Effector memory CD8-positive, alpha-beta T cell (primary cell): ENCODE results near the gene TCF15.
A peak's percentile ranks its signal among the peaks of the same experiment; 100 is the strongest.

Source experiments
- ATAC-seq: fragments of 150-1000 bp; cut with Tn5 transposase; replicated peaks from 2 replicates; pipeline ENCODE4 v1.10.0; 2021; ENCODE audit warnings: mild to moderate bottlenecking, moderate library complexity
- DNase-seq, 3 experiments: peaks; one replicate each; pipeline ENCODE4 v3.0.0; 2021
- H3K27ac Mint-ChIP-seq, 2 donors: one replicate each; pipeline ENCODE4 v1.8.0; 2022; ENCODE audit warnings: mild to moderate bottlenecking in 2 of 2, mixed read lengths in 2 of 2, moderate library complexity in 2 of 2
- H3K27me3 Mint-ChIP-seq, 2 donors: one replicate each; pipeline ENCODE4 v1.8.0; 2022; ENCODE audit warnings: mixed read lengths in 2 of 2
- H3K36me3 Mint-ChIP-seq: one replicate; pipeline ENCODE4 v1.8.0; 2022; ENCODE audit warnings: mild to moderate bottlenecking, moderate library complexity, mixed read lengths; ENCODE audit not compliant: insufficient read depth
- H3K4me1 Mint-ChIP-seq, 2 donors: one replicate each; pipeline ENCODE4 v1.8.0; 2022; ENCODE audit warnings: low read depth in 2 of 2, mixed read lengths in 2 of 2
- H3K4me3 Mint-ChIP-seq, 2 donors: one replicate each; pipeline ENCODE4 v1.8.0; 2022; ENCODE audit warnings: mild to moderate bottlenecking in 2 of 2, mixed read lengths in 2 of 2, moderate library complexity in 2 of 2
- H3K9me3 Mint-ChIP-seq, 2 donors: one replicate each; pipeline ENCODE4 v1.8.0; 2022; ENCODE audit warnings: mixed read lengths in 2 of 2

Gene TCF15

GRCh38 chr20:574297-574942 is 35.7 kb downstream of the TCF15 start:
- Mint-ChIP-seq H3K27ac (no peak overlapping the region), H3K9me3 (no peaks in the 10 kb centered on the region), H3K4me3 (no peak overlapping the region), H3K27me3 (peaks cover 50 to 58% of the 10 kb centered on the region in 2 donors), H3K4me1 (no peaks in the 10 kb centered on the region), H3K36me3 (no peaks in the 10 kb centered on the region)
- DNase-seq, result no peak
- no peak for ATAC-seq

GRCh38 chr20:573414-574296 is 36.5 kb downstream of the TCF15 start:
- H3K36me3 Mint-ChIP-seq, result no peaks in the 10 kb centered on the region
- no peak overlapping the region for H3K27ac Mint-ChIP-seq
- no peaks in the 10 kb centered on the region for H3K4me1 Mint-ChIP-seq
- ATAC-seq (no peak), DNase-seq (no peak)
- H3K4me3 Mint-ChIP-seq, result no peak overlapping the region
- peaks cover 54 to 65% of the 10 kb centered on the region in 2 donors for H3K27me3 Mint-ChIP-seq
- H3K9me3 Mint-ChIP-seq, result no peaks in the 10 kb centered on the region

- H3K4me3 Mint-ChIP-seq, result no peak overlapping the region
- no peak overlapping the region for H3K27ac Mint-ChIP-seq
- no peaks in the 10 kb centered on the region for H3K9me3 Mint-ChIP-seq
- H3K36me3 Mint-ChIP-seq, result no peaks in the 10 kb centered on the region
- ATAC-seq (no peak), DNase-seq (no peak)
- no peaks in the 10 kb centered on the region for H3K4me1 Mint-ChIP-seq
- H3K27me3 Mint-ChIP-seq, result peaks cover 56 to 75% of the 10 kb centered on the region in 2 donors
Measured at GRCh38 chr20:572727-573126, 37.4 kb downstream of the TCF15 start.

- Mint-ChIP-seq H3K27ac (no peak overlapping the region), H3K27me3 (peaks cover 63 to 83% of the 10 kb centered on the region in 2 donors), H3K4me3 (no peak overlapping the region), H3K9me3 (no peaks in the 10 kb centered on the region), H3K4me1 (no peaks in the 10 kb centered on the region), H3K36me3 (no peaks in the 10 kb centered on the region)
- DNase-seq (no peak), ATAC-seq (no peak)
Measured at GRCh38 chr20:571754-572441, 38.2 kb downstream of the TCF15 start.

GRCh38 chr20:568673-569415 is 41.3 kb downstream of the TCF15 start:
- ATAC-seq, result no peak
- DNase-seq, result no peak
- Mint-ChIP-seq H3K4me1 (no peaks in the 10 kb centered on the region), H3K27me3 (peaks cover 44 to 68% of the 10 kb centered on the region in 2 donors), H3K9me3 (no peaks in the 10 kb centered on the region), H3K4me3 (no peak overlapping the region), H3K36me3 (no peaks in the 10 kb centered on the region), H3K27ac (no peak overlapping the region)

- H3K27ac Mint-ChIP-seq, result no peak overlapping the region
- H3K36me3 Mint-ChIP-seq, result no peaks in the 10 kb centered on the region
- H3K9me3 Mint-ChIP-seq, result no peaks in the 10 kb centered on the region
- H3K27me3 Mint-ChIP-seq, result peaks cover 39 to 61% of the 10 kb centered on the region in 2 donors
- no peak for ATAC-seq
- no peak overlapping the region for H3K4me3 Mint-ChIP-seq
- H3K4me1 Mint-ChIP-seq, result no peaks in the 10 kb centered on the region
- no peak for DNase-seq
Measured at GRCh38 chr20:568097-568652, 41.9 kb downstream of the TCF15 start.

- ATAC-seq (no peak), DNase-seq (no peak)
- H3K27me3 Mint-ChIP-seq, result peaks cover 33 to 55% of the 10 kb centered on the region in 2 donors
- H3K36me3 Mint-ChIP-seq, result no peaks in the 10 kb centered on the region
- peaks cover 3 to 4% of the 10 kb centered on the region in 2 donors for H3K4me1 Mint-ChIP-seq
- H3K9me3 Mint-ChIP-seq, result no peaks in the 10 kb centered on the region
- no peak overlapping the region for H3K27ac Mint-ChIP-seq
- no peak overlapping the region for H3K4me3 Mint-ChIP-seq
Measured at GRCh38 chr20:564192-564591, 45.9 kb downstream of the TCF15 start.

- Mint-ChIP-seq H3K4me3 (no peak overlapping the region), H3K9me3 (no peaks in the 10 kb centered on the region), H3K4me1 (peaks cover 3 to 4% of the 10 kb centered on the region in 2 donors), H3K27ac (no peak overlapping the region), H3K27me3 (peaks cover 29 to 47% of the 10 kb centered on the region in 2 donors), H3K36me3 (no peaks in the 10 kb centered on the region)
- ATAC-seq, result no peak
- no peak for DNase-seq
Measured at GRCh38 chr20:563187-563586, 46.9 kb downstream of the TCF15 start.

- DNase-seq (no peak), ATAC-seq (no peak)
- H3K27me3 Mint-ChIP-seq, result peaks cover 26 to 39% of the 10 kb centered on the region in 2 donors
- H3K36me3 Mint-ChIP-seq, result no peaks in the 10 kb centered on the region
- no peaks in the 10 kb centered on the region for H3K9me3 Mint-ChIP-seq
- H3K4me3 Mint-ChIP-seq, result no peak overlapping the region
- peaks cover 3 to 4% of the 10 kb centered on the region in 2 donors for H3K4me1 Mint-ChIP-seq
- H3K27ac Mint-ChIP-seq, result no peak overlapping the region
Measured at GRCh38 chr20:562232-562897, 47.7 kb downstream of the TCF15 start.

- Mint-ChIP-seq H3K4me1 (peaks cover 3 to 4% of the 10 kb centered on the region in 2 donors), H3K4me3 (no peak overlapping the region), H3K9me3 (no peaks in the 10 kb centered on the region), H3K27me3 (peaks cover 21 to 32% of the 10 kb centered on the region in 2 donors), H3K27ac (no peak overlapping the region), H3K36me3 (no peaks in the 10 kb centered on the region)
- DNase-seq (peak; percentile 12 to 39 (median 21)), ATAC-seq (peak; percentile 46)
Measured at GRCh38 chr20:561437-562231, 48.5 kb downstream of the TCF15 start.

GRCh38 chr20:560680-561079 is 49.4 kb downstream of the TCF15 start:
- Mint-ChIP-seq H3K27me3 (peaks cover 26 to 33% of the 10 kb centered on the region in 2 donors), H3K9me3 (no peaks in the 10 kb centered on the region), H3K4me1 (peaks cover 3 to 4% of the 10 kb centered on the region in 2 donors), H3K27ac (no peak overlapping the region), H3K4me3 (no peak overlapping the region), H3K36me3 (no peaks in the 10 kb centered on the region)
- ATAC-seq, result no peak
- no peak for DNase-seq

GRCh38 chr20:558117-558516 is 52.0 kb downstream of the TCF15 start:
- H3K27me3 Mint-ChIP-seq, result peaks cover 46 to 49% of the 10 kb centered on the region in 2 donors
- DNase-seq, result no peak
- H3K9me3 Mint-ChIP-seq, result no peaks in the 10 kb centered on the region
- H3K4me3 Mint-ChIP-seq, result no peak overlapping the region
- no peak for ATAC-seq
- no peaks in the 10 kb centered on the region for H3K36me3 Mint-ChIP-seq
- H3K27ac Mint-ChIP-seq, result no peak overlapping the region
- H3K4me1 Mint-ChIP-seq, result peaks cover 3 to 4% of the 10 kb centered on the region in 2 donors
